ENCODE measurements around the gene CDC42EP2. TPM values are rescaled to one million over a fixed set of nuclear protein-coding genes. Genes with fewer than 3 reads are reported as not detected.
A peak's percentile ranks its signal among the peaks of the same experiment; 100 is the strongest.

Gene CDC42EP2
- total and polyA plus RNA-seq, 2 of the 13 experiments (the other 11 are each of a cell fraction or from before 2014, with no cell fraction given) = 2.3 to 7.1 TPM

DNA sequence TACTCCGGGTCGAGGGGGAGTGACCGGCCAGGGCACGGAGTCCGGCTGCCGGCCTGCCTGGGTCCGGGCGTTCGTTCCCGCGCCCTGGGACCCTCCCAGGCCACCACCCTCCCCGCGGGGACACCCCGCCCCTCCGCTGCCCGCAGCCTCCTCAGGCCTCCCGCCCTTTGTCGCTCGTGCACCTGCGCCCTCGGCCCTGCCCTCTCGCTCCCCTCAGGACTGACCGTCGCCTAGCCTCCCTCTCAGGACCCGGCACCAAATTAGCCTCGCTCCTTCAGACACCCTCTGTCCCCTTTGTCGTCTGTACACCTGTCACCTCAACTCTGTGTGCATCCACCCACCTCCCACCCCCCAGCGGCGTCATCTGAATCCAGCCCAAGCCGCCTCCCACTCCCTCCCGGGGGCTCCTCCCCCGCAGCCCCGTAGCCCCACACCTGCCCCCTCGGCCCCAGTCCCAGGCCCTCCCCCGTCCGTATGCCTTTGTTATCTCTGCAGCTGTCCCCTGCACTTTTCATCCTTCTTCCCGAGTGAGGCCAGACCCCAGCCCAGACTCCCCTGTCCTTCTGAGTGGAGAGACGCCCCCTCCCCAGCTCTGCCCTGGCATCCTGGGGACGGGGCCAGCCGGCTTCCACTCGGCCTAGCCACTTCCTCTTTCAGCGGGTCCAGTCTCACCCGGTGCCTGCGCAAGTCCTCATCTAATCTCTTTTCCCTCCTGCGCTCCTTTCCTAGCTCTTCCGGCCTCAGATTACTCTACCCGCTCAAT lies 40.5 kb downstream of the CDC42EP2 start (continued):
- TF ChIP-seq, protein P1, sequence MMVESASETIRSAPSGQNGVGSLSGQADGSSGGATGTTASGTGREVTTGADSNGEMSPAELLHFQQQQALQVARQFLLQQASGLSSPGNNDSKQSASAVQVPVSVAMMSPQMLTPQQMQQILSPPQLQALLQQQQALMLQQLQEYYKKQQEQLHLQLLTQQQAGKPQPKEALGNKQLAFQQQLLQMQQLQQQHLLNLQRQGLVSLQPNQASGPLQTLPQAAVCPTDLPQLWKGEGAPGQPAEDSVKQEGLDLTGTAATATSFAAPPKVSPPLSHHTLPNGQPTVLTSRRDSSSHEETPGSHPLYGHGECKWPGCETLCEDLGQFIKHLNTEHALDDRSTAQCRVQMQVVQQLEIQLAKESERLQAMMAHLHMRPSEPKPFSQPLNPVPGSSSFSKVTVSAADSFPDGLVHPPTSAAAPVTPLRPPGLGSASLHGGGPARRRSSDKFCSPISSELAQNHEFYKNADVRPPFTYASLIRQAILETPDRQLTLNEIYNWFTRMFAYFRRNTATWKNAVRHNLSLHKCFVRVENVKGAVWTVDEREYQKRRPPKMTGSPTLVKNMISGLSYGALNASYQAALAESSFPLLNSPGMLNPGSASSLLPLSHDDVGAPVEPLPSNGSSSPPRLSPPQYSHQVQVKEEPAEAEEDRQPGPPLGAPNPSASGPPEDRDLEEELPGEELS (CRISPR knock-in tag; IDR thresholded peaks at IDR 0.05) = no peak
- TF ChIP-seq, protein P2, sequence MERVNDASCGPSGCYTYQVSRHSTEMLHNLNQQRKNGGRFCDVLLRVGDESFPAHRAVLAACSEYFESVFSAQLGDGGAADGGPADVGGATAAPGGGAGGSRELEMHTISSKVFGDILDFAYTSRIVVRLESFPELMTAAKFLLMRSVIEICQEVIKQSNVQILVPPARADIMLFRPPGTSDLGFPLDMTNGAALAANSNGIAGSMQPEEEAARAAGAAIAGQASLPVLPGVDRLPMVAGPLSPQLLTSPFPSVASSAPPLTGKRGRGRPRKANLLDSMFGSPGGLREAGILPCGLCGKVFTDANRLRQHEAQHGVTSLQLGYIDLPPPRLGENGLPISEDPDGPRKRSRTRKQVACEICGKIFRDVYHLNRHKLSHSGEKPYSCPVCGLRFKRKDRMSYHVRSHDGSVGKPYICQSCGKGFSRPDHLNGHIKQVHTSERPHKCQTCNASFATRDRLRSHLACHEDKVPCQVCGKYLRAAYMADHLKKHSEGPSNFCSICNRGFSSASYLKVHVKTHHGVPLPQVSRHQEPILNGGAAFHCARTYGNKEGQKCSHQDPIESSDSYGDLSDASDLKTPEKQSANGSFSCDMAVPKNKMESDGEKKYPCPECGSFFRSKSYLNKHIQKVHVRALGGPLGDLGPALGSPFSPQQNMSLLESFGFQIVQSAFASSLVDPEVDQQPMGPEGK (CRISPR knock-in tag; IDR thresholded peaks at IDR 0.05) = peak; percentile 52; the same call in 1 of the 2 replicates
- TF ChIP-seq ZNF234 (CRISPR knock-in tag; conservative IDR thresholded peaks at IDR 0.05) = 0 out of 2 replicates have a peak, but pooled peaks have one; percentile 41
- TF ChIP-seq, protein P3, sequence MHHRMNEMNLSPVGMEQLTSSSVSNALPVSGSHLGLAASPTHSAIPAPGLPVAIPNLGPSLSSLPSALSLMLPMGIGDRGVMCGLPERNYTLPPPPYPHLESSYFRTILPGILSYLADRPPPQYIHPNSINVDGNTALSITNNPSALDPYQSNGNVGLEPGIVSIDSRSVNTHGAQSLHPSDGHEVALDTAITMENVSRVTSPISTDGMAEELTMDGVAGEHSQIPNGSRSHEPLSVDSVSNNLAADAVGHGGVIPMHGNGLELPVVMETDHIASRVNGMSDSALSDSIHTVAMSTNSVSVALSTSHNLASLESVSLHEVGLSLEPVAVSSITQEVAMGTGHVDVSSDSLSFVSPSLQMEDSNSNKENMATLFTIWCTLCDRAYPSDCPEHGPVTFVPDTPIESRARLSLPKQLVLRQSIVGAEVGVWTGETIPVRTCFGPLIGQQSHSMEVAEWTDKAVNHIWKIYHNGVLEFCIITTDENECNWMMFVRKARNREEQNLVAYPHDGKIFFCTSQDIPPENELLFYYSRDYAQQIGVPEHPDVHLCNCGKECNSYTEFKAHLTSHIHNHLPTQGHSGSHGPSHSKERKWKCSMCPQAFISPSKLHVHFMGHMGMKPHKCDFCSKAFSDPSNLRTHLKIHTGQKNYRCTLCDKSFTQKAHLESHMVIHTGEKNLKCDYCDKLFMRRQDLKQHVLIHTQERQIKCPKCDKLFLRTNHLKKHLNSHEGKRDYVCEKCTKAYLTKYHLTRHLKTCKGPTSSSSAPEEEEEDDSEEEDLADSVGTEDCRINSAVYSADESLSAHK (CRISPR knock-in tag; IDR thresholded peaks at IDR 0.05; ENCODE audit: borderline replicate concordance) = no peak
- peak; percentile 3; the same call in 1 of the 2 replicates for TF ChIP-seq ZFY (CRISPR knock-in tag; IDR thresholded peaks at IDR 0.05)
- peak; percentile 40 for TF ChIP-seq ZFX (CRISPR knock-in tag; IDR thresholded peaks at IDR 0.05; ENCODE audit: low read depth)
- TF ChIP-seq, protein P4, sequence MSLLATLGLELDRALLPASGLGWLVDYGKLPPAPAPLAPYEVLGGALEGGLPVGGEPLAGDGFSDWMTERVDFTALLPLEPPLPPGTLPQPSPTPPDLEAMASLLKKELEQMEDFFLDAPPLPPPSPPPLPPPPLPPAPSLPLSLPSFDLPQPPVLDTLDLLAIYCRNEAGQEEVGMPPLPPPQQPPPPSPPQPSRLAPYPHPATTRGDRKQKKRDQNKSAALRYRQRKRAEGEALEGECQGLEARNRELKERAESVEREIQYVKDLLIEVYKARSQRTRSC (CRISPR knock-in tag; IDR thresholded peaks at IDR 0.05; ENCODE audit: low read depth) = 0 out of 2 replicates have a peak, but pooled peaks have one; percentile 64
- TF ChIP-seq KDM5A (IDR thresholded peaks at IDR 0.05; ENCODE audit: borderline replicate concordance, low read length) = 0 out of 2 replicates have a peak, but pooled peaks have one; percentile 0
- TF ChIP-seq SKI (IDR thresholded peaks at IDR 0.05; ENCODE audit: partially characterized antibody) = no peak
- TF ChIP-seq HNRNPLL (IDR thresholded peaks at IDR 0.05; ENCODE audit: low read depth, low read length, poor library complexity, severe bottlenecking) = peak; percentile 17
- TF ChIP-seq RXRA (CRISPR knock-in tag; IDR thresholded peaks at IDR 0.05) = peak; percentile 14; the same call in 1 of the 2 replicates
- TF ChIP-seq ZNF510 (CRISPR knock-in tag; IDR thresholded peaks at IDR 0.05; ENCODE audit: low read depth) = 0 out of 2 replicates have a peak, but pooled peaks have one; percentile 32
